Measurements from ENCODE around the gene INPP5B.

DNA sequence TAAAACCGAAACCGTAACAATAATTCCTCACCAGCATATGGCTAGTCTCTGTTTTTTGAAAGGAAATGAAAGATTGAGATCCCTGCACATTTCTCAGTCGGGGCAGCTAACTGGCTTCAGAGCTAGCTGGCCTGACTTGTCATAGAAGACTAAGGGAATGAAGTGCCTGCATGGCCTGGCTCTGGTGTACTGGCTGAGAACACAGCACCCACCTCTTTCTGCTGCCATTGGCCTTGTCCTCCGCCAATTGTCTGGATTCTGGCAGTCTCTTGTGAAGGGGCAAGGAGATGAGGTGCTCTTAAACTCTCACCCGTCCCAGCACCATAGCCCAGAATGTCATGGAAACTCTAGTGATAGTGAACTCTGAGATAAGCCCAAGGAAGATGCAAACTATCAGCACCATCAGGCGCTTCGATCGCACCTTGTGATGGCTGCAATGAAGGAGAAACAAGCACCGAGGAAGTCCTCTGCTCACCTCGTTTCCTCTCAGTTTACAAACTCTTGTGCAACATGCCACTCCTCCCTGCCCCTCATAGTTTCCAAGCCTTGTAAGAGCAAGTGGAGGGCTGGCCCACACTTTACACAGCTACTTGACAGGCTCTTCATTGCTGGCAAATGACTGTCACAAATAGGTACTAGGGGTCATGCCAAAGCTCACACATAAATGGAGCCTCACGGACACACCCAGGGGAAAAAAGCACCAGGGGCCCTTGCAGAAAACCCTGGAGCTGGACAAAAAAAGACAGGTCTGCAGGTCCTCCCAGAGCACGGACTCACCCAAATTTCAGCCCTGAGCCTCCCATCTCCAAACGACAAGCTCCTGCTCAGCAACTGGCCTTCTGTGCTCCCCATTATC is 16.4 kb downstream of the INPP5B start:
- TF ChIP-seq SIN3A (IDR thresholded peaks at IDR 0.05; ENCODE audit: borderline replicate concordance, insufficient read depth, low read length), result no peak
- TF ChIP-seq REST (IDR thresholded peaks at IDR 0.05; ENCODE audit: insufficient read depth in 1 of 2, low read depth in 2 of 2, low read length in 2 of 2), result no peak
- TF ChIP-seq TAF1 (IDR thresholded peaks at IDR 0.05; ENCODE audit: borderline replicate concordance, insufficient read depth, low read length), result no peak
